ENCODE measurements around the gene FGF14.

The FGF14 gene

DNA sequence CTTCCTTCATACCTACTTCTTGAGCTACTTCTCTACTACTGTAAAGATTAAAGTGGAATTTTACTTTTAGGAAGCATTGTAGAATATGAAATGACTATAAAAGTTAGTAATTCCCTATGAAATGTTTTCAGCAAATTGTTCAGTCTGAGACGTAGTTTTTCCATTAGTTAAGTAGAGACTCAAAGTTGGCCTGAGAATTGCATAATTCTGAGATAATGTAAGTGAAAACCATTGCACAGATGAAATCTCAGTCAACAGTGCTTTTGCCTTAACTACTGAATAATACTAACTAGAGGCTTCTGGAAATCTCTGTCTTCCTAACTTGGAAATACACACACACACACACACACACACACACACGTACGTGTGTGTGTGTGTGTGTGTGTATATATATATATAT lies 125.9 kb downstream of the FGF14 start:
- Histone ChIP-seq H3K36me3 (ENCODE audit: control insufficient read depth in 2 of 2, insufficient read depth in 1 of 2, low read length in 2 of 2) (no peaks in the 10 kb centered on the region), H3K4me3 (ENCODE audit: low read depth, low read length) (no peak overlapping the region), H3K9me3 (ENCODE audit: control insufficient read depth, insufficient read depth, low read depth, low read length) (no peaks in the 10 kb centered on the region), H3K4me1 (ENCODE audit: control insufficient read depth, insufficient read depth, low read length) (no peaks in the 10 kb centered on the region), H3K27ac (ENCODE audit: extremely low read depth, low read depth, low read length) (no peak overlapping the region)
- TF ChIP-seq, protein P1, sequence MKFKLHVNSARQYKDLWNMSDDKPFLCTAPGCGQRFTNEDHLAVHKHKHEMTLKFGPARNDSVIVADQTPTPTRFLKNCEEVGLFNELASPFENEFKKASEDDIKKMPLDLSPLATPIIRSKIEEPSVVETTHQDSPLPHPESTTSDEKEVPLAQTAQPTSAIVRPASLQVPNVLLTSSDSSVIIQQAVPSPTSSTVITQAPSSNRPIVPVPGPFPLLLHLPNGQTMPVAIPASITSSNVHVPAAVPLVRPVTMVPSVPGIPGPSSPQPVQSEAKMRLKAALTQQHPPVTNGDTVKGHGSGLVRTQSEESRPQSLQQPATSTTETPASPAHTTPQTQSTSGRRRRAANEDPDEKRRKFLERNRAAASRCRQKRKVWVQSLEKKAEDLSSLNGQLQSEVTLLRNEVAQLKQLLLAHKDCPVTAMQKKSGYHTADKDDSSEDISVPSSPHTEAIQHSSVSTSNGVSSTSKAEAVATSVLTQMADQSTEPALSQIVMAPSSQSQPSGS (tag by site-specific recombination; IDR thresholded peaks at IDR 0.05; ENCODE audit: low read depth): no peak
- no peak for TF ChIP-seq ZNF791 (tag by site-specific recombination; IDR thresholded peaks at IDR 0.05)
- TF ChIP-seq ZNF624 (tag by site-specific recombination; IDR thresholded peaks at IDR 0.05): no peak
- no peak for TF ChIP-seq TCF7L2 (IDR thresholded peaks at IDR 0.05; ENCODE audit: borderline replicate concordance, low read depth, low read length)
- no peak for TF ChIP-seq ZFP69B (tag by site-specific recombination; IDR thresholded peaks at IDR 0.05)
- no peak for TF ChIP-seq ZNF274 (IDR thresholded peaks at IDR 0.05; ENCODE audit: low read length)
- TF ChIP-seq ZNF274 (tag by site-specific recombination; IDR thresholded peaks at IDR 0.05; ENCODE audit: borderline replicate concordance): no peak
- no peak for TF ChIP-seq REPIN1 (tag by site-specific recombination; IDR thresholded peaks at IDR 0.05; ENCODE audit: low read depth)
- no peak for TF ChIP-seq ZNF670 (tag by site-specific recombination; IDR thresholded peaks at IDR 0.05; ENCODE audit: low read depth)
- TF ChIP-seq ZFHX2 (tag by site-specific recombination; conservative IDR thresholded peaks at IDR 0.05): no peak
- TF ChIP-seq, protein P2, sequence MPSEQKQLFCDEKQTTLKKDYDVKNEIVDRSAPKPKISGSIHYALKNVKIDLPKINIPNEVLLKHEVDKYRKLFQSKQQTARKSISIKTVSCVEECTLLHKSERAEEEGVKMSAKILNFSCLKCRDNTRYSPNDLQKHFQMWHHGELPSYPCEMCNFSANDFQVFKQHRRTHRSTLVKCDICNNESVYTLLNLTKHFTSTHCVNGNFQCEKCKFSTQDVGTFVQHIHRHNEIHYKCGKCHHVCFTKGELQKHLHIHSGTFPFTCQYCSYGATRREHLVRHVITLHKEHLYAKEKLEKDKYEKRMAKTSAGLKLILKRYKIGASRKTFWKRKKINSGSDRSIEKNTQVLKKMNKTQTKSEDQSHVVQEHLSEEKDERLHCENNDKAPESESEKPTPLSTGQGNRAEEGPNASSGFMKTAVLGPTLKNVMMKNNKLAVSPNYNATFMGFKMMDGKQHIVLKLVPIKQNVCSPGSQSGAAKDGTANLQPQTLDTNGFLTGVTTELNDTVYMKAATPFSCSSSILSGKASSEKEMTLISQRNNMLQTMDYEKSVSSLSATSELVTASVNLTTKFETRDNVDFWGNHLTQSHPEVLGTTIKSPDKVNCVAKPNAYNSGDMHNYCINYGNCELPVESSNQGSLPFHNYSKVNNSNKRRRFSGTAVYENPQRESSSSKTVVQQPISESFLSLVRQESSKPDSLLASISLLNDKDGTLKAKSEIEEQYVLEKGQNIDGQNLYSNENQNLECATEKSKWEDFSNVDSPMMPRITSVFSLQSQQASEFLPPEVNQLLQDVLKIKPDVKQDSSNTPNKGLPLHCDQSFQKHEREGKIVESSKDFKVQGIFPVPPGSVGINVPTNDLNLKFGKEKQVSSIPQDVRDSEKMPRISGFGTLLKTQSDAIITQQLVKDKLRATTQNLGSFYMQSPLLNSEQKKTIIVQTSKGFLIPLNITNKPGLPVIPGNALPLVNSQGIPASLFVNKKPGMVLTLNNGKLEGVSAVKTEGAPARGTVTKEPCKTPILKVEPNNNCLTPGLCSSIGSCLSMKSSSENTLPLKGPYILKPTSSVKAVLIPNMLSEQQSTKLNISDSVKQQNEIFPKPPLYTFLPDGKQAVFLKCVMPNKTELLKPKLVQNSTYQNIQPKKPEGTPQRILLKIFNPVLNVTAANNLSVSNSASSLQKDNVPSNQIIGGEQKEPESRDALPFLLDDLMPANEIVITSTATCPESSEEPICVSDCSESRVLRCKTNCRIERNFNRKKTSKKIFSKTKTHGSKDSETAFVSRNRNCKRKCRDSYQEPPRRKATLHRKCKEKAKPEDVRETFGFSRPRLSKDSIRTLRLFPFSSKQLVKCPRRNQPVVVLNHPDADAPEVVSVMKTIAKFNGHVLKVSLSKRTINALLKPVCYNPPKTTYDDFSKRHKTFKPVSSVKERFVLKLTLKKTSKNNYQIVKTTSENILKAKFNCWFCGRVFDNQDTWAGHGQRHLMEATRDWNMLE (tag by site-specific recombination; conservative IDR thresholded peaks at IDR 0.05; ENCODE audit: low read depth): no peak
- TF ChIP-seq SP7 (tag by site-specific recombination; IDR thresholded peaks at IDR 0.05): no peak
- TF ChIP-seq GLI2 (tag by site-specific recombination; IDR thresholded peaks at IDR 0.05; ENCODE audit: borderline replicate concordance, low read depth): no peak
- no peak for TF ChIP-seq ZBTB1 (tag by site-specific recombination; IDR thresholded peaks at IDR 0.05)
- TF ChIP-seq ZNF837 (tag by site-specific recombination; IDR thresholded peaks at IDR 0.05): no peak
- no peak for TF ChIP-seq ZNF510 (tag by site-specific recombination; IDR thresholded peaks at IDR 0.05; ENCODE audit: insufficient replicate concordance)
- no peak for TF ChIP-seq PRDM1 (tag by site-specific recombination; IDR thresholded peaks at IDR 0.05)
- no peak for TF ChIP-seq ZNF426 (tag by site-specific recombination; IDR thresholded peaks at IDR 0.05)
- TF ChIP-seq KLF1 (tag by site-specific recombination; IDR thresholded peaks at IDR 0.05): no peak
- ChIA-PET POLR2A (no interaction called here), CTCF (no interaction called here)

DNA sequence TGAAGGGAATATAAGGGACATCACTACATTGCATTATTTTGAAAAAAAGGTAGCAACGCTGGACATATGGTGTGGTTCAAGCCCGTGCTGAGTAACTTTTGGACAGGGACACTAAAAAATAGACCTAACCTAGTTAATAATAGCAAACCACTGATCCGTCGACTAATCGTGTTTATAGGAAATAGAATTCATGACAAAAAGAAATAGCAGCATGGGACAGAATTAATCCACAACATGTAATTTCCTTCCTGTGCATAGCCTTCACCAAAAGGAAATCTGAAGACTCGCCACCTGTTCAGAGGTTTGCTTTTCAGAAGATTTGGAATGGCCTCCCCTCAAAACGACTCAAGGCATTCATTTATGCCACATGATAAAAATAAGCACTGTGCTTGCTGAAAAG lies 128.7 kb downstream of the FGF14 start:
- no peaks in the 10 kb centered on the region for H3K36me3 ChIP-seq (ENCODE audit: control insufficient read depth in 2 of 2, insufficient read depth in 1 of 2, low read length in 2 of 2)
- H3K27ac ChIP-seq (ENCODE audit: extremely low read depth, low read depth, low read length): no peak overlapping the region
- no peaks in the 10 kb centered on the region for H3K4me1 ChIP-seq (ENCODE audit: control insufficient read depth, insufficient read depth, low read length)
- CTCF ChIA-PET: no interaction called here
- POLR2A ChIA-PET: no interaction called here
- no peak overlapping the region for H3K4me3 ChIP-seq (ENCODE audit: low read depth, low read length)
- H3K9me3 ChIP-seq (ENCODE audit: control insufficient read depth, insufficient read depth, low read depth, low read length): no peaks in the 10 kb centered on the region
- TF ChIP-seq ZBTB1 (tag by site-specific recombination; IDR thresholded peaks at IDR 0.05): no peak
- no peak for TF ChIP-seq GLIS2 (tag by site-specific recombination; IDR thresholded peaks at IDR 0.05)
- no peak for TF ChIP-seq ZNF121 (tag by site-specific recombination; IDR thresholded peaks at IDR 0.05)
- no peak for TF ChIP-seq ZNF777 (tag by site-specific recombination; IDR thresholded peaks at IDR 0.05; ENCODE audit: borderline replicate concordance)
- TF ChIP-seq, protein P3, sequence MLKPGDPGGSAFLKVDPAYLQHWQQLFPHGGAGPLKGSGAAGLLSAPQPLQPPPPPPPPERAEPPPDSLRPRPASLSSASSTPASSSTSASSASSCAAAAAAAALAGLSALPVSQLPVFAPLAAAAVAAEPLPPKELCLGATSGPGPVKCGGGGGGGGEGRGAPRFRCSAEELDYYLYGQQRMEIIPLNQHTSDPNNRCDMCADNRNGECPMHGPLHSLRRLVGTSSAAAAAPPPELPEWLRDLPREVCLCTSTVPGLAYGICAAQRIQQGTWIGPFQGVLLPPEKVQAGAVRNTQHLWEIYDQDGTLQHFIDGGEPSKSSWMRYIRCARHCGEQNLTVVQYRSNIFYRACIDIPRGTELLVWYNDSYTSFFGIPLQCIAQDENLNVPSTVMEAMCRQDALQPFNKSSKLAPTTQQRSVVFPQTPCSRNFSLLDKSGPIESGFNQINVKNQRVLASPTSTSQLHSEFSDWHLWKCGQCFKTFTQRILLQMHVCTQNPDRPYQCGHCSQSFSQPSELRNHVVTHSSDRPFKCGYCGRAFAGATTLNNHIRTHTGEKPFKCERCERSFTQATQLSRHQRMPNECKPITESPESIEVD (tag by site-specific recombination; IDR thresholded peaks at IDR 0.05): no peak
- TF ChIP-seq, protein P4, sequence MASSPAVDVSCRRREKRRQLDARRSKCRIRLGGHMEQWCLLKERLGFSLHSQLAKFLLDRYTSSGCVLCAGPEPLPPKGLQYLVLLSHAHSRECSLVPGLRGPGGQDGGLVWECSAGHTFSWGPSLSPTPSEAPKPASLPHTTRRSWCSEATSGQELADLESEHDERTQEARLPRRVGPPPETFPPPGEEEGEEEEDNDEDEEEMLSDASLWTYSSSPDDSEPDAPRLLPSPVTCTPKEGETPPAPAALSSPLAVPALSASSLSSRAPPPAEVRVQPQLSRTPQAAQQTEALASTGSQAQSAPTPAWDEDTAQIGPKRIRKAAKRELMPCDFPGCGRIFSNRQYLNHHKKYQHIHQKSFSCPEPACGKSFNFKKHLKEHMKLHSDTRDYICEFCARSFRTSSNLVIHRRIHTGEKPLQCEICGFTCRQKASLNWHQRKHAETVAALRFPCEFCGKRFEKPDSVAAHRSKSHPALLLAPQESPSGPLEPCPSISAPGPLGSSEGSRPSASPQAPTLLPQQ (tag by site-specific recombination; IDR thresholded peaks at IDR 0.05): no peak
